Prostate gland (tissue), 2 donors: ENCODE measurements around the gene ACTN4.

Experiments
- CTCF ChIP-seq, 4 experiments: fragments of 200-600 bp in 2 of 4; fragments of 450-650 bp in 2 of 4; sonication (generic) in 2 of 4; IDR thresholded peaks; 1 replicate in 3 of 4; 2 replicates in 1 of 4; pipeline ENCODE4 v1.5.1; 2016 to 2019; ENCODE audit warnings: antibody characterized with exemption in 4 of 4, mild to moderate bottlenecking in 2 of 4, moderate library complexity in 2 of 4
- POLR2A ChIP-seq: fragments of 450-650 bp; IDR thresholded peaks from one replicate; pipeline ENCODE4 v1.6.1; 2016; ENCODE audit warnings: antibody characterized with exemption, mild to moderate bottlenecking
- POLR2AphosphoS5 ChIP-seq: sonication (generic); formaldehyde crosslinking; IDR thresholded peaks from one replicate; pipeline ENCODE4 v1.6.1; 2017; ENCODE audit warnings: antibody characterized with exemption

GRCh38 chr19:38665219-38665931 is 17.9 kb downstream of the ACTN4 start:
- TF ChIP-seq CTCF (IDR thresholded peaks at IDR 0.05) (no peak), POLR2A (no peak), POLR2AphosphoS5 (no peak)
